GM19351 (cell line): ENCODE measurements around the gene SPI1.

Experiments used
- ATAC-seq: cut with Tn5 transposase; IDR thresholded peaks from one replicate; pipeline ENCODE4 v1.9.1; 2021; ENCODE audit warnings: mild to moderate bottlenecking, moderate library complexity; ENCODE audit not compliant: unreplicated experiment

The SPI1 gene

GRCh38 chr11:47389577-47390421 lies 11.5 kb upstream of the SPI1 start:
- no peak for ATAC-seq

GRCh38 chr11:47388697-47389576 lies 10.6 kb upstream of the SPI1 start:
- ATAC-seq, result no peak

- ATAC-seq, result no peak
Observed at GRCh38 chr11:47387944-47388696, 9.8 kb upstream of the SPI1 start.

GRCh38 chr11:47384498-47384897 lies 6.2 kb upstream of the SPI1 start:
- no peak for ATAC-seq

- no peak for ATAC-seq
Observed at GRCh38 chr11:47383071-47383470, 4.7 kb upstream of the SPI1 start.

- no peak for ATAC-seq
Observed at GRCh38 chr11:47380078-47380477, 1.7 kb upstream of the SPI1 start.

- no peak for ATAC-seq
Observed at GRCh38 chr11:47379317-47379716, 970 bp upstream of the SPI1 start.

GRCh38 chr11:47378836-47379170 lies 456 bp upstream of the SPI1 start:
- ATAC-seq, result peak; percentile 12

GRCh38 chr11:47377571-47378009 lies 757 bp downstream of the SPI1 start:
- no peak for ATAC-seq

- peak; percentile 37 for ATAC-seq
Observed at GRCh38 chr11:47376525-47377371, 1.6 kb downstream of the SPI1 start.

- no peak for ATAC-seq
Observed at GRCh38 chr11:47376107-47376524, 2.2 kb downstream of the SPI1 start.

GRCh38 chr11:47375546-47376085 lies 2.7 kb downstream of the SPI1 start:
- ATAC-seq, result no peak

- ATAC-seq, result no peak
Observed at GRCh38 chr11:47375020-47375419, 3.3 kb downstream of the SPI1 start.

- ATAC-seq, result no peak
Observed at GRCh38 chr11:47374720-47375019, 3.7 kb downstream of the SPI1 start.

- peak; percentile 27 for ATAC-seq
Observed at GRCh38 chr11:47373876-47374719, 4.2 kb downstream of the SPI1 start.

- ATAC-seq, result no peak
Observed at GRCh38 chr11:47372422-47372821, 5.9 kb downstream of the SPI1 start.

GRCh38 chr11:47369676-47370075 lies 8.7 kb downstream of the SPI1 start:
- no peak for ATAC-seq

GRCh38 chr11:47366020-47366490 lies 12.3 kb downstream of the SPI1 start:
- ATAC-seq, result no peak

GRCh38 chr11:47361419-47361818 lies 16.9 kb downstream of the SPI1 start:
- no peak for ATAC-seq
